A549 treated with CpdA at 1 μM for 4 hours (cell line): ENCODE measurements around the gene ZNF205. TPM values are rescaled to one million over a fixed set of nuclear protein-coding genes. Genes with fewer than 3 reads are reported as not detected.

ENCODE experiments used
- total RNA-seq: library from RNA; stranded (reverse); fragments of 200-300 nt; extraction: Qiagen RNA extraction; gene quantifications from 5 replicates; pipeline ENCODE4 v1.2.3, GENCODE V29; 2022; ENCODE audit warnings: low read depth

The ZNF205 gene
- 11.3 to 15.1 TPM (median 13.2 TPM) in 5 replicates for total RNA-seq

DNA sequence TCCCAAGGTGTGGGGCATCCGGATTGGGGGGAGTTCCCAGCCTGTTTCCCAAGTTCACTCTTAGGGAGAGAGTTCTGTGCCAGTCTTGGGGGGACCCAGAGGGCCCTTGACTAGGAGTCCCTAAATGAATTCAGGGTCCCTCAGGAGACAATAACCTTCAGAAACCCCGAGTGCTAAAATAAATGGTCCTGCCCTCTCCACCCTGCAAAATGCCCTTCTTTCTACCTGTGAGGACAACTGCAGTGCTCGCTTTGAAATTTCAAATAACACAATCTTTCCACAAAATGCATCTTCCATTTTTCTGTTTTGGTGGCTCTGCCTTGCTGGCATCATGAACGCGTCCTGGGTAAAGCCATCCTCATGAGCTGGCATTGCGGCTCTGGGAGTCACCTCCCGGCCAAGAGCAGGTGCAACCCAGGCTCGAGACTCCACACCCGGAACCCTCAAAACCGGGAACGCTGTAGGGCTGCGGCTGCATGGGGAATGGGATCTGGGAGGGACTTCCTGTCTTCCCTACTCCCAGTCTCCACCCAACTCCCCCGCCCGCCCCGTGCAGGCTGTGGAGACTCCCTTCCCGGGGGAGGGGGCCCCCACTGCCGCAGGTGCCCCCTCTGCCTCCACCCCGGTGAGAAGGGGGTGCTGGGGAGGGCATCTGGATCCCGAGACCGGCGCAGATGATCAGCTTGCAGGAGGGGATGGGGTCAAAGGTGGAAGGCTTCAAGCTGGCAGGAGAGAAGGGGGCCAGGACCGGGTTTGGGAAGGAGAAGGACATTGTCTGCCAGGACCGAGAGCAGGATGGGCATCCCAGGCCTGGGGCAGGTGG lies at the start of gene ZNF205:
ZNF205 (plus strand) TSS at position 529 of the 823 bp plus-strand sequence. CDS start 845 bp downstream, outside the sequence.

DNA sequence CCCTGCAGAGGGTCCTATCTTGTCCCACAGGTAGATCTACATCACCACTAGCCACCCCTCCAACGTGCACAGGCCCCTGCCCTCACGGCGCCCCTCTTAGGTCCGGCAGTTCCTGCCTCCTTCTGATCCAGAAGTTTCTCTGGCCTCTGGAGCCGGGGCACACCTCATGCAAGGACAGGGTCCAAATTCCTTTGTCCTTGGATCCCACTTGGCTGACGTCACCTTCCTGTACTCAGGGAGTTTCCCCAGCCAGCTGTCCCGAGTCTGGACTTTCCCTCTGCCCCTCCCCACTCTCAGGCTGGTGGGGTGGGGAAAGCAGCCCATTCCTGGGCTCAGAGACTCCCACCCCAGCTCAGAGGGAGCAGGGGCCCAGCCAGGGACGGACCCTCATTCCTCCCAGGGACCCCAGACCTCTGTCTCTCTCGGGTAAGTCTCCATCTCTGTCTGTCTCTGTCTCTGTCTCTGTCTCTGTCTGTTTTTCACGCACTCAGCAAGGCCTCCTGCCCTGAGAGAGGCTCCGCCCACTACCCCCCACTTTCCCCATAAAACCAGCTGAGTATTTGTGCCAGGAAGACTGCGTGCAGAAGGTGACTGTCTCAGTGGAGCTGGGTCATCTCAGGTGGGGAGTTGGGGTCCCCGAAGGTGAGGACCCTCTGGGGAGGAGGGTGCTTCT lies 47.2 kb upstream of the ZNF205 start, which contains the start of gene IL32:
IL32 (plus strand) TSS at position 572 of the 673 bp plus-strand sequence. CDS start 172 bp downstream, outside the sequence.

DNA sequence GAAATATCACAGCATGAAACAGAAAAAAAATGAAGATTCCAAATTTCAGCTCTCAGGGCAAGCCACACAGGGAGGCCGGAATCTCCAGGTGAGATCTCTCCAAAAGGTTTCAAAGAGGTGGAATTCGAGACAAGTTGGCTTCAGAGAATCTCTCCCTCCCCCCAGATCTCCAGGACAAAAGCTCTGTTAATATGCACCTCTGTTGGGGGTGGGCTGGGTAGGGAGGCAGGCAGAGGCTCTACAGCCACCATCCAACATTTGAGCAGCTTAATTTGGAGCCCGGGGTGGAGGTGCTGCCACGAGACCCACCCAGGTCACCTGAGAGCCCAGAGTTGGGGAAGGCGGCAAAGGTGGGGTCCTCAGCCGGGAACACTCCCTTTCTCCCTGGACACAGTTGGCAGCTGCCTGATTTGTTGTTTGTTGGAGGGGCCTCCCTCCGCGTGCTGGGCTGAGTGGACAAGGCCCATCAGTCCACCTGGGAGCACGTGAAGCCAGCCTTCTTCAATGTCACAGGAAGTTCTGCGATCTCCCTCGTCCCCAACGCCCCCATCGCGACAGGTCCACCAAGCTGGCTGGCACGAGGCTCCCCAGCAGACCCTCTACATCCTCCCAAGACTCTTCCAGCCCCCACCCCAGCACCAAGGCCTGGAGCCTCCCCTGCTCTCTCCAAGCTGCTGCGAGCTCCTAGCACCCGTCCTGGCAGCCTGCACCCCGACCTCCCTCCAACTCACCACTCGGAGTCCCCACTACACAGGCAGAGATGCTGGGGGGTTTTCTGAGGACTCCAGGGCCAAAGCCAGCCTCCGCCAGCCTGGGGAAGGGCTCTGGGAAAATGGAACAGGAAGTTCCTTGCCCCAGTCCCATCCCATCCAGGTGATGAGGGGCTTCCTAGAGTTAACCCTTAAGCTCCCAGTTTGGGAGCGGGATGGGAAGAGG lies 13.7 kb upstream of the ZNF205 start, which contains the start of gene ZSCAN10:
ZSCAN10 (minus strand) TSS at position 836 of the 936 bp plus-strand sequence. CDS start 6,357 bp downstream, outside the sequence.

DNA sequence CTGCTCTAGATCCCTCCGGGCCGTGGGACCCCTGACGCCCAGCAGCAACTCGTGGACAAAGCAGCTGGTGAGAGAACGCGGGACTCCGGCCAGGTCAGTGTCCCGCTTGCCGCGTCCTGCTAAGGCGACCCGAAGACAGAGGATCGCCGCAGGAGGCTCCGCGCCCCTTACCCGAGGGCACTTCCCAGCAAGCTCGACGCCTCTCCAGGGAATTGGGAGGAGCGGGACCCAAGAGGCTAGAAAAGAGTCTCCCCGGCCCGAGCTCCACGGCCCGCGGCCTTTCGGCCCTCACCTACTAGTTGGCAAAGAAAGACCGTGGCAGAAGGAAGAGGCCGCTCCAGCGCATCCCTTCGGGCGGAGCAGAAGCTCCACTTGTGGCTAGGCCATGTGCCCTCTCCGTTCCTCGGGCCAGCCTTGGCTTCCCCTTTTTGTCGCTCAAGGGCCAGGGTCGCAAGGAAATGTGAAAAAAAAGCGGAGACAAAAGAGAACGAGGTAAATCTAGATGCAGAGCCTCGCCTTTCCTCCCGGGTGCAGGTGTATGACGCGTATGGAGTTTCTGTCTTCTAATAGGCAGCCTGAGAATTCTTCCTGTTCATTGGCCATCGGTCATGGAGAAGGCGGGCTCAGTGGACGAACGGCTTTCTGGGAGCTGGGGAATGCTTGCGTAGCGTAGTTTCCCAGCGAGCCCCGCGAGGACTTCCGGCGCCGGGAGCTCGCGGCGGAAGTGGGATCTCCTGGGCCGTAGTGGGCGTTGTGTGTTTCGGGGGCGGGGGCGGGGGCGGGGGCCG lies 22.1 kb downstream of the ZNF205 start, which contains the start of gene ZNF213:
ZNF213 (plus strand) TSS at position 692 of the 788 bp plus-strand sequence. CDS start 2,252 bp downstream, outside the sequence.

Other genes starting within 250 kb of the ZNF205 start
- gene FLYWCH2, start 229.4 kb upstream of the ZNF205 start, total RNA-seq, result 46.2 to 58.3 TPM (median 52.7 TPM) in 5 replicates
- gene FLYWCH1, start 200.7 kb upstream of the ZNF205 start, total RNA-seq, result 18.8 to 30.9 TPM (median 28.1 TPM) in 5 replicates
- 1.1 to 2.3 TPM (median 1.9 TPM) in 5 replicates for gene KREMEN2, start 148.3 kb upstream of the ZNF205 start, total RNA-seq
- gene PAQR4, start 143.2 kb upstream of the ZNF205 start, total RNA-seq, result 29.4 to 40.9 TPM (median 37.7 TPM) in 5 replicates
- 62.4 to 91.1 TPM (median 87.4 TPM) in 5 replicates for gene PKMYT1, start 132.1 kb upstream of the ZNF205 start, total RNA-seq
- 0.27 to 0.80 TPM (median 0.39 TPM) in 5 replicates for gene CLDN9, start 99.7 kb upstream of the ZNF205 start, total RNA-seq
- gene CLDN6, start 94.4 kb upstream of the ZNF205 start, total RNA-seq, result 0.30 to 0.58 TPM (median 0.32 TPM) in 4 of 5 replicates, not detected in the other
- 446 to 698 TPM (median 646 TPM) in 5 replicates for gene TNFRSF12A, start 92.2 kb upstream of the ZNF205 start, total RNA-seq
- 201 to 240 TPM (median 232 TPM) in 5 replicates for gene HCFC1R1, start 88.6 kb upstream of the ZNF205 start, total RNA-seq
- gene THOC6, start 88.6 kb upstream of the ZNF205 start, total RNA-seq, result 27.4 to 38.7 TPM (median 33.2 TPM) in 5 replicates
- gene BICDL2, start 75.6 kb upstream of the ZNF205 start, total RNA-seq, result not detected in 5 replicates
- 0.67 to 0.97 TPM (median 0.85 TPM) in 5 replicates for gene MMP25, start 66.0 kb upstream of the ZNF205 start, total RNA-seq
- gene IL32, start 46.9 kb upstream of the ZNF205 start, total RNA-seq, result 22.4 to 36.7 TPM (median 28.1 TPM) in 5 replicates
- 0.03 TPM in 1 of 5 replicates, not detected in the others for gene ZSCAN10, start 13.3 kb upstream of the ZNF205 start, total RNA-seq
- 7.9 to 12.9 TPM (median 11.6 TPM) in 5 replicates for gene ZNF213, start 22.4 kb downstream of the ZNF205 start, total RNA-seq
- gene OR1F1, start 75.6 kb downstream of the ZNF205 start, total RNA-seq, result 0.29 to 0.48 TPM (median 0.40 TPM) in 3 of 5 replicates, not detected in the others
- gene ZNF200, start 122.6 kb downstream of the ZNF205 start, total RNA-seq, result 8.1 to 11.5 TPM (median 8.3 TPM) in 5 replicates
- gene MEFV, start 144.0 kb downstream of the ZNF205 start, total RNA-seq, result not detected in 5 replicates
- gene ZNF263, start 170.9 kb downstream of the ZNF205 start, total RNA-seq, result 36.1 to 39.3 TPM (median 37.6 TPM) in 5 replicates
- 0.86 to 1.5 TPM (median 1.4 TPM) in 5 replicates for gene TIGD7, start 192.8 kb downstream of the ZNF205 start, total RNA-seq
- gene ZNF75A, start 192.9 kb downstream of the ZNF205 start, total RNA-seq, result 9.0 to 12.3 TPM (median 10.7 TPM) in 5 replicates
- gene OR2C1, start 243.3 kb downstream of the ZNF205 start, total RNA-seq, result not detected in 5 replicates